AG10803 (cell line): Measurements from ENCODE around the gene HES6.

Experiments
- DNase-seq: peaks from one replicate; pipeline ENCODE4 v3.0.0; 2010; ENCODE audit warnings: low read depth
- H3K4me3 ChIP-seq: 2 replicates; pipeline ENCODE4 v1.5.1; 2011; ENCODE audit warnings: mild to moderate bottlenecking, low read length, control low read depth
- TF ChIP-seq, protein P1 (sequence below): conservative IDR thresholded peaks from 2 replicates; pipeline ENCODE4 v1.5.1; 2011; ENCODE audit warnings: mild to moderate bottlenecking, low read length, control low read depth, inconsistent platforms

Gene HES6

DNA sequence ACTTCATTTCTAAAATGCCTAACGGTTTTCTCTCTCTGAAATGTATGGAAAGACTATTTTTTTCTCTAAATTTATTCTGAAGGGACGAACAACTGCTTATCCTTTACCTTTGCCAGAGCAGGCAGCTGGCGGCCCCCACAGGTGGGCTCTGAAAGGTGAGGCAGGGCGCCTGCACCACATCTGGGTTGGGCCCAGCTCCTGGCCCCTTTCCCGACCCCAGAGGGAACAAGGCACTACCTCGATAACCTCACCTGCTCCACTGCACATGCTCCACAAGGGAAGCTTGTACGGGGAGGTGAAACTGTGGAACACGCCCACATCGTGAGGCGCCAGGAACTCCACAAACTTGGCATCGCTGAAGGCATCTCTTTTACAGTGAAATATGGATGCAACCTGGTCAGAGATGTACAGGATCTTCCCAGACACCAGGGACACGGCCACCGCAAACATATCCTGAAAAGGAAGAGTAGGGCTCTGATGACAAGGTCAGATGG, 31.3 kb upstream of the HES6 start:
- TF ChIP-seq, protein P1, sequence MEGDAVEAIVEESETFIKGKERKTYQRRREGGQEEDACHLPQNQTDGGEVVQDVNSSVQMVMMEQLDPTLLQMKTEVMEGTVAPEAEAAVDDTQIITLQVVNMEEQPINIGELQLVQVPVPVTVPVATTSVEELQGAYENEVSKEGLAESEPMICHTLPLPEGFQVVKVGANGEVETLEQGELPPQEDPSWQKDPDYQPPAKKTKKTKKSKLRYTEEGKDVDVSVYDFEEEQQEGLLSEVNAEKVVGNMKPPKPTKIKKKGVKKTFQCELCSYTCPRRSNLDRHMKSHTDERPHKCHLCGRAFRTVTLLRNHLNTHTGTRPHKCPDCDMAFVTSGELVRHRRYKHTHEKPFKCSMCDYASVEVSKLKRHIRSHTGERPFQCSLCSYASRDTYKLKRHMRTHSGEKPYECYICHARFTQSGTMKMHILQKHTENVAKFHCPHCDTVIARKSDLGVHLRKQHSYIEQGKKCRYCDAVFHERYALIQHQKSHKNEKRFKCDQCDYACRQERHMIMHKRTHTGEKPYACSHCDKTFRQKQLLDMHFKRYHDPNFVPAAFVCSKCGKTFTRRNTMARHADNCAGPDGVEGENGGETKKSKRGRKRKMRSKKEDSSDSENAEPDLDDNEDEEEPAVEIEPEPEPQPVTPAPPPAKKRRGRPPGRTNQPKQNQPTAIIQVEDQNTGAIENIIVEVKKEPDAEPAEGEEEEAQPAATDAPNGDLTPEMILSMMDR, result no peak
- H3K4me3 ChIP-seq, result no peak overlapping the region
- DNase-seq, result no peak

DNA sequence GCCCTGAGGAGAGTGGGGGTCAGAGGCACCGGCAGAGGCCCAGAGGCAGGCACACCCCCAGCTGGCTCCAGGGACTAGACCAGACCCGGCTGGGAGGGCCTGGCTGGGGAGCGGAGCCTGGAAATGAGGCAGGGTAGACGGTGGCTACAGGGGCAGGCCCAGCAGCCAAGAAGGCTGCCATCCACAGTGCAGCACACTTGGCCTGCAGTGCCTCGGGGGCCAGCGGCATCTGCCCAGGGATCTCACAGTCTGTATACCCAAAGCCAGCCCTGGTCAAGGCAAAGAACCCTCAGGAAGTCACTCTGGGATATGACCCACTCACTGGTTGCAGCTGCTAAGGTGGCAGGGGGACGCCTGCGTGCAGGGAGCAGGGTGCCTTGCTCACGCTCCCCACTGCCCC, 30.8 kb upstream of the HES6 start:
- no peak overlapping the region for H3K4me3 ChIP-seq
- no peak for DNase-seq
- TF ChIP-seq, protein P1, result no peak

DNA sequence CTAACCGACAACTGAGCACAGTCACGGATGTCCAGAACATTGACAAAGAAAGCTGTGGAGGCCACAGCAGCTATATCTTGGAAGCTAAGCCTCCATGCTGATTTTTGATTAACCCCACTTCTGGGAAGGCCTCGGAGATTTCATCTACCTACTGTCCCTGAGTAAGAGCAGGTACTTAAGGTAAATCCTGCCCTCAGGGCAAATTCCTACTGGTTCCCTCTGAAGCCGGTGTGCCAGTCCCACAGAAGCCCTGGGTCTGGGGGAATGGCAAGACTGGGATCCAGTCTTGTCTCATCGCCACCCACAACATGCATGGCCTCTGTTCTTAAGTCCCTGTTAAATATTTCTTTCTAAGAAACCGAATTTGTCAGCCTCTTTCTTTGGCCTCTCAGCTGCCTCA, 29.9 kb upstream of the HES6 start:
- no peak overlapping the region for H3K4me3 ChIP-seq
- TF ChIP-seq, protein P1, result no peak
- no peak for DNase-seq

DNA sequence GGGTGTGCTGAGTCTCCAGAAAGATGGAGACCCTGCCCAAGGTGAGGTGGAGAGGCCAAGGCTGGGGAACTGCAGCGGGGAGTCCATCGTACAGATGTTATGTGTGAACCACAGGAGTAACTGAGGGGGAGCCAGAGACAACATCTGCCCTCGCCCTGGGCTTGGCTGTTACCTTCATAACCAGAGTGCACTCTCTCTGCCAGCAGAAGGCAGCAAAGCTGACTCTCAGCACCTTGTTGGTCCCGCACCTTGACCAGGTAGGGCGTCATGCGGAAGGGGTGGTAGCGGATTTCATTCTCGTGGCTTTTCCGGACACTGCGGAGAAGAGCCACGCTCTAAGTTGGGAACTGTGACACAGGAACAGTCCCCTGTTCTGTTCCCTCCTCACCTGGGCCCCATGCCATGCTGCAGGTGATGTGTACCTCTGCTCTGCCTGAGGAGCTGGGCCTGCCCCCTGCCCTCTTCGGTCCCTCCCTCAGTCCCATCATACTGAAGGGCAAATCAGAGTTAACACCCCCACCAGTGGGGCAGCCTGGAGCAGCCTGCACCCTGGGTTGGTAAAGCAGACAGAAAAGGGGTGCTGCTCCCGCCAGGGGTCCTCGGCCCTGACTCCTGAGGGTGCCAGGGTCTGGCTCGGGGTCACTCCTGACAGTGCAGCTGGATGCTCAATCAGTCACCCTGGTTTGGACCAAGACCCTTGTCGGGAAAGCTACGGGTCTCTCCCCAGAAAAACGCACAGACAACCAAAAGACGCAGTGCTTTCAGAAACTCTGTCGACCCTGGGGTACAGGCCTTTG, 28.2 kb upstream of the HES6 start:
- H3K4me3 ChIP-seq, result no peak overlapping the region
- TF ChIP-seq, protein P1, result no peak
- DNase-seq, result no peak

DNA sequence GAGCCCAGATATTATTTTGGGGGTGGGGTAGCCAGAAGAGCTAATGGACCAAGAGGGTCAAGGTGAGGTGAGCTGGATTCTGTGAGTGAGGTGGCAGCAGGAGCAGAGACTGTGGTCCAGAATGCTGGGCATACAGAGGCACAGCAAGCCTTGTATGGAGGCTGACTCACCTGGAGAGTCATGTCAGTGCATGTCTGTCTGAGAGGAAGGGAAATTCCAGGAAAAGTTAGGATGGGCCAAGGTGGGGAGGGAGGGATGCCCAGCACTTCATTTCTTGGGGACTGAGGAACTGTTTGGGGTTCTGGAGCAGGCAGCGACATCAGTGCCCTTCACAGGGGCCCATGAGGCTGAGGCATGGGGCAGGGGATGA, 27.5 kb upstream of the HES6 start:
- H3K4me3 ChIP-seq, result no peak overlapping the region
- TF ChIP-seq, protein P1, result no peak
- no peak for DNase-seq

DNA sequence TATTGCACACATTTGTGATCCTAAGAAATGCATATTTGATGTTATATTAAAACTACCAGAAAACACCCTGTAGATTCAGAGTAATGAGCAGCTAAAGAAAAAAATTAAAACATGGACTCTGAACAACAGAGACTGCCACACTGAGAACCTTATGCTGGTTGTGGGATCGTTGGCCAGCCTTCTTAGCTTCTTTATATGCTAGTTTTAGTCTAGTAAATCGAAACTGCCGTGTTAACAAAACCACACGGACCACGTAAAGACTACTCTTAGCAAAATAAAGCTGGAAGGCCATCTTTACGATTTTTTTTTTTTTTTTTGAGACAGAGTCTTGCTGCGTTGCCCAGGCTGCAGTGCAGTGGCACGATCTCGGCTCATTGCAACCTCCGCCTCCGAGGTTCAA, 25.8 kb upstream of the HES6 start:
- no peak overlapping the region for H3K4me3 ChIP-seq
- TF ChIP-seq, protein P1, result no peak
- DNase-seq, result no peak

DNA sequence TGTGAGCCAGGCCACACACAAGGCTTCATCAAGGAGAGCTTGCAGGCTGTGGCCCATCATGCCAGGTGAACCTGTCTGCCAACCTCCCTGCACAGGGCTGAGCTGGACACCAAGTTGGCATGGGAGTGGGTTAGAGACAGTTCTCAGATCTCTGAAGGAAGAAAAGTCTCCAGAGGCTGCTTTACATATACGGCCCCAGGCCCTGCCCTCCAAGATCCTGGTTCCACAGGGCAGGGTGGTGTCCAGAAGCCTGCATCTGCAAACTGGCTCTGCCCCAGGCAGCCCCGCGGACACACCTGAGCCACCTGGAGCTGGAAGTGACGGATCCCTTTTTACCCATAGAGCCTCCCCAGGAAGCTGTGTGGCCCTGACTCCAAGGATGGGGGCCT, 24.2 kb upstream of the HES6 start:
- no peak for DNase-seq
- TF ChIP-seq, protein P1, result no peak
- no peak overlapping the region for H3K4me3 ChIP-seq
